Ammon's horn (tissue), 1 donor: Measurements from ENCODE around the gene MRPL33.

Experiments used
- DNase-seq: peaks from one replicate; pipeline ENCODE4 v3.0.0-alpha.2; 2016; ENCODE audit warnings: low spot score

Gene MRPL33

DNA sequence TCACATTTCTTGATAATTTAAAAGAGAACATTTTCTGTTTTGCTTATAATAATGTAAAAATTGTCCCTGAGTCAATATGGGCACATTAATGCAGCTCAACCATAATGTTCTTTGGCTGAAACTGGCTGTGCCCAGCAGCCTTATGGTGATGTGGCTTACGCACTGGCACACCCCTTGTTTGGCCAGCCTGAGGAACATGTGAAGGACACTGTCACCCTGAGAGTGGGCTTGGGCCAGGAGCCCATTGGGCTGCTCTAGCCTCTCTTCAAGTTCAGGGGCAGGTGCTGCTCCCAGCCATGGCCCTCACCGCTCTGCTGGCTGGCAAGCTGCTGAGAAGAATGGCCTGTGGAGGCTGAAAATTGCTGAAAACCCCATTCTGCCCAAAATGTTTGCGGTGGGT is 37.5 kb downstream of the MRPL33 start:
- DNase-seq, result no peak

- DNase-seq, result peak; percentile 36
These were observed 38.3 kb downstream of the MRPL33 start for GRCh38 chr2:27809761-27810241.

- DNase-seq, result no peak
These were observed 38.9 kb downstream of the MRPL33 start for GRCh38 chr2:27810455-27810854.

DNA sequence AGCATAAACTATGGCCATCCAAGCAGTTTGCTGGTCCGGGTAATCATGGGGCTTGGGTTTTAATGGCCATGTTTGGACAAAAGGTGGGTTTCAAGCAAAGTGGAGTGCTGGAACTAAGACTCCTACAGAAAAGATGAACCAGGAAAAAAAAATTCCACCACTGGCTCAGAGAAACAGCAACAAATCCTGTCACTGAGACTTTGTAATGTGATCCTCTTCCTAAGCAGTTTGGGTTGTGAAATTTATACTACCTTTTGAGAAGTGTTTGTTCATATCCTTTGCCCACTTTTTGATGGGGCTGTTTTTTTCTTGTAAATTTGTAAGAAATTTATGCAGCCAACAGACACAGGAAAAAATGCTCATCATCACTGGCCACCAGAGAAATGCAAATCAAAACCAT is 40.2 kb downstream of the MRPL33 start:
- DNase-seq, result no peak

DNA sequence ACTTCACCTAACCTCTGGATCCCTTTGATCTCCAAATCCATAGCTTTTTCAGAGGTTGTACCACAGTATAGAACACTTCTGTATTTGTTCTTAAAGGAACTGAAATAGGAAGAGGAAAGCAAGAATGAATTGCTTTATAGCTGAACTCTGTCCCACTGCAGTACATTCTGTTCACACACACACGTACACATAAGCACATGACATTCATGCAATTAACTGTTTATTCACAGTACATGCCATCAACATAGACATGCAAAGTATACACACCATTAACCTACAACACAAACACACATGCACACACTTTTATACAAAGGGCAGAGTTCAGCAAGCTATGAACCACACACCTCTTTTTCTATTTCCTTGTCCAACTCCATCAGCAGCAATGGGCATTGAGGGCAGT is 43.2 kb downstream of the MRPL33 start:
- DNase-seq, result no peak

DNA sequence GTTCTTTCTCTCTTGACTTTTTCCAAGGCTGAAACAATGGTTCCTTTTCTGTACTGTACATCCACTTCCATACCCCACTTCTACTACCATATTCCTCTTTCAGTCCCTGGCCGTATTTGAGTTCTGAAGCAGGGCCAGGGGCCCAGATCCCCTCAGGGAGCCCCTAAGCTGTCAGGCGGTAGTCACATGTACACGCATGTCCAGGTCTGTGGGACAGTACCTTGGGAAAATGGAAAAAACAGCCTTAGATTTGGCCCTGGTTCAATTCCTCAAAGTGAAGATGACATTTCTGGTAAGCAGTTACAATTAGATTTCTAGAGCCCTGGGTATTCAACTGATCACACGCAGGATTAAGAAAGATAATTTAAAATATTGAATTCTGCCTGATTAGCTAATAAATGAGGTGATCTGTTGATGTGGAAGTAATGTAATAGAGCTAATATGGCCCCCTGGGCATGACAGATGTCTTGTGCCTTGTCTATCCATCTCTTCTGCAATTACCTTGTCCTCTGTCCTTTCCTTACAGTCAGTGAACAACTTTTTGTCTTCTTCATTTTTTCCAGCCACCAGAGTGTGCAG is 44.4 kb downstream of the MRPL33 start:
- DNase-seq, result no peak

GRCh38 chr2:27822049-27822448 is 50.5 kb downstream of the MRPL33 start:
- DNase-seq, result no peak

GRCh38 chr2:27823135-27823534 is 51.6 kb downstream of the MRPL33 start:
- DNase-seq, result no peak

GRCh38 chr2:27823569-27823968 is 52.0 kb downstream of the MRPL33 start:
- no peak for DNase-seq

DNA sequence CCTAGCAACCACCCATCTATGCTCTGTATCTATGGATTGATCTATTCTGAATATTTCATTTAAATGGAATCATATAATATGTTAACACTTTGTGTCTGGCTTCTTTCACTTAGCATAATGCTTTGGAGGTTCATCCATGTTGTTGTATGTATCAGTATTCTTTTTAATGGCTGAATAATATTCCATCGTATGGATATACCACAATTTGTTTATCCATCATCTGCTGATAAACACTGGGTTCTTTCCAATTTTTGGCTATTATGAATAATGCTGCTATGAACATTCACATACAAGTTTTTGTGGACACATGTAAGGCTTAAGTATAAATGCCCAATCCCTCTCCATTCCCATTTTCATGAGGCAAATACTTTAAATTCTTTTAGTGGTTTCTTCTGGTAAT is 52.9 kb downstream of the MRPL33 start:
- DNase-seq, result no peak

GRCh38 chr2:27828305-27828704 is 56.8 kb downstream of the MRPL33 start:
- no peak for DNase-seq
